ENCODE measurements around the gene DLG2.

DLG2 gene

GRCh38 chr11:83816572-83817187 lies 1810.5 kb downstream of the DLG2 start:
- H3K9ac ChIP-seq (ENCODE audit: low read depth in 1 of 2, low read length in 2 of 2), result no peak overlapping the region
- H3K4me1 ChIP-seq (ENCODE audit: control insufficient read depth in 2 of 2, insufficient read depth in 2 of 2, low read length in 2 of 2), result no peaks in the 10 kb centered on the region
- H3K36me3 ChIP-seq (ENCODE audit: control insufficient read depth in 2 of 2, insufficient read depth in 2 of 2, low read length in 2 of 2), result no peaks in the 10 kb centered on the region
- H3K27ac ChIP-seq (ENCODE audit: low read depth in 2 of 2, low read length in 2 of 2), result no peak overlapping the region
- H3K4me3 ChIP-seq (ENCODE audit: low read length in 2 of 2), result no peak overlapping the region
- H3K27me3 ChIP-seq (ENCODE audit: control insufficient read depth in 2 of 2, insufficient read depth in 2 of 2, low read length in 2 of 2), result peaks cover 0 to 3% of the 10 kb centered on the region in 2 donors
- no peaks in the 10 kb centered on the region for H3K9me3 ChIP-seq (ENCODE audit: control insufficient read depth in 2 of 2, low read length in 2 of 2)

GRCh38 chr11:83815736-83816135 lies 1811.4 kb downstream of the DLG2 start:
- H3K4me3 ChIP-seq (ENCODE audit: low read length in 2 of 2), result no peak overlapping the region
- H3K4me1 ChIP-seq (ENCODE audit: control insufficient read depth in 2 of 2, insufficient read depth in 2 of 2, low read length in 2 of 2), result no peaks in the 10 kb centered on the region
- H3K36me3 ChIP-seq (ENCODE audit: control insufficient read depth in 2 of 2, insufficient read depth in 2 of 2, low read length in 2 of 2), result no peaks in the 10 kb centered on the region
- no peak overlapping the region for H3K27ac ChIP-seq (ENCODE audit: low read depth in 2 of 2, low read length in 2 of 2)
- no peak overlapping the region for H3K9ac ChIP-seq (ENCODE audit: low read depth in 1 of 2, low read length in 2 of 2)
- H3K27me3 ChIP-seq (ENCODE audit: control insufficient read depth in 2 of 2, insufficient read depth in 2 of 2, low read length in 2 of 2), result peaks cover 0 to 4% of the 10 kb centered on the region in 2 donors
- no peaks in the 10 kb centered on the region for H3K9me3 ChIP-seq (ENCODE audit: control insufficient read depth in 2 of 2, low read length in 2 of 2)

DNA sequence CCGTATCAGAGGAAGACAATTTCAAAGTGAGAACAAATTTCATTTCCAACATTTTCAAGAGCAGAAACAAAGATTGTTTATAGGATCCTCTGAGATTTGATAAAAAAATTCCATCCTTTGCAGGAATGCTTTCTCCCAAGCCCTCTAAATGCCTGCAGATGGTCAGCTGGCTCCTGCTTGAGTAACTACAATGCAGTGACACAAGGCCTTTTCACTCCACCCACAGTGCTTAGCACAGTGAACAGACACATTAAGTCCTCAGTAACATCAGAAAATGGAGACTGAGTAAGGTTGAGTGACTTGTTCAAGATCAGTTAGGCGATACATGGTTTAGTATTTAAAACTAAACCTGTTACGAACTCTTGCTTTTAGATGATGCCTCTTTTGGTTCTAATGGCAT lies 1813.8 kb downstream of the DLG2 start:
- H3K36me3 ChIP-seq (ENCODE audit: control insufficient read depth in 2 of 2, insufficient read depth in 2 of 2, low read length in 2 of 2), result no peaks in the 10 kb centered on the region
- H3K4me3 ChIP-seq (ENCODE audit: low read length in 2 of 2), result no peak overlapping the region
- no peak overlapping the region for H3K9ac ChIP-seq (ENCODE audit: low read depth in 1 of 2, low read length in 2 of 2)
- no peak overlapping the region for H3K27ac ChIP-seq (ENCODE audit: low read depth in 2 of 2, low read length in 2 of 2)
- no peaks in the 10 kb centered on the region for H3K4me1 ChIP-seq (ENCODE audit: control insufficient read depth in 2 of 2, insufficient read depth in 2 of 2, low read length in 2 of 2)
- peaks cover 0 to 4% of the 10 kb centered on the region in 2 donors for H3K27me3 ChIP-seq (ENCODE audit: control insufficient read depth in 2 of 2, insufficient read depth in 2 of 2, low read length in 2 of 2)
- no peaks in the 10 kb centered on the region for H3K9me3 ChIP-seq (ENCODE audit: control insufficient read depth in 2 of 2, low read length in 2 of 2)

DNA sequence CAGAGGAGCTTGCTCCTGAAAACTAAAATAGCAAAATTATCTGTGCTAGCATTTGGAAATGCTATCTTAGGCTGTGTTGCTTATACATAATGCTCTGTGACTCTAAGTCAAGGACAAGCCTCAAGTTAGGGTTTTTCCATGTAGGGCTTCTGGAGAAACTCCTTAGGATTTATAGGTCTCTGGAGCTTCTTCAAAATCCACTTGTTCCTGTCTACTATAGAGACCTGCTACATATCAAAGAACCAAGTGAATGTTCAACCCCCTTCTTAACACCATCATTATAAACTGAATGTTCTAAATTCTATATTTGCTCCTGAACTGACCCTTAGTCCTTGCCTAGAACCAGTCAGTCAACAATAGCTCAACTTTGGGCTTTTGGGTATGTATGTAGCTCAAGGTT lies 1817.9 kb downstream of the DLG2 start:
- Histone ChIP-seq H3K9me3 (ENCODE audit: control insufficient read depth in 2 of 2, low read length in 2 of 2) (no peaks in the 10 kb centered on the region), H3K36me3 (ENCODE audit: control insufficient read depth in 2 of 2, insufficient read depth in 2 of 2, low read length in 2 of 2) (no peaks in the 10 kb centered on the region), H3K4me1 (ENCODE audit: control insufficient read depth in 2 of 2, insufficient read depth in 2 of 2, low read length in 2 of 2) (no peaks in the 10 kb centered on the region), H3K9ac (ENCODE audit: low read depth in 1 of 2, low read length in 2 of 2) (no peak overlapping the region), H3K27ac (ENCODE audit: low read depth in 2 of 2, low read length in 2 of 2) (no peak overlapping the region), H3K4me3 (ENCODE audit: low read length in 2 of 2) (no peak overlapping the region), H3K27me3 (ENCODE audit: control insufficient read depth in 2 of 2, insufficient read depth in 2 of 2, low read length in 2 of 2) (peaks cover 0 to 4% of the 10 kb centered on the region in 2 donors)

- no peaks in the 10 kb centered on the region for H3K36me3 ChIP-seq (ENCODE audit: control insufficient read depth in 2 of 2, insufficient read depth in 2 of 2, low read length in 2 of 2)
- H3K4me1 ChIP-seq (ENCODE audit: control insufficient read depth in 2 of 2, insufficient read depth in 2 of 2, low read length in 2 of 2), result no peaks in the 10 kb centered on the region
- no peak overlapping the region for H3K27ac ChIP-seq (ENCODE audit: low read depth in 2 of 2, low read length in 2 of 2)
- no peak overlapping the region for H3K4me3 ChIP-seq (ENCODE audit: low read length in 2 of 2)
- no peaks in the 10 kb centered on the region for H3K27me3 ChIP-seq (ENCODE audit: control insufficient read depth in 2 of 2, insufficient read depth in 2 of 2, low read length in 2 of 2)
- H3K9me3 ChIP-seq (ENCODE audit: control insufficient read depth in 2 of 2, low read length in 2 of 2), result no peaks in the 10 kb centered on the region
- H3K9ac ChIP-seq (ENCODE audit: low read depth in 1 of 2, low read length in 2 of 2), result no peak overlapping the region
Measured at GRCh38 chr11:83801799-83802198, 1825.3 kb downstream of the DLG2 start.

DNA sequence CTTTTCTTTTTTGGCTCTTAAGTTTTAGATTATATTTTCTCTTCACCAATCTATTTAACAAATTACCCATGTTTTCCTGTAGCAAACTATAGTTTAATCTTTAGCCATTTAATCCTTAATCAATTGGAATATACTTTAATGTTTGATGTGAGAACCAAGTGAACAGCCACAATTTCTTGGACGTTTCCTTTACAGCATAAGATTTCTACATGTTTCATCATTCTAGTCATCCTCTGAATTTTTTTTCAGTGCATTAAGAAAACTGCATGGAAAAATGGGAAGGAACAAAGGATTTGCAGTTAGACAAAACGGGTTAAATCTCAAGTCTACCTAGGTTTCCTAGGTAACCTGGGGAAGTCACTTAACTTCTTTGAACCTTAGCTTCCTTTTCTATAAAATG lies 1833.8 kb downstream of the DLG2 start:
- no peak overlapping the region for H3K9ac ChIP-seq (ENCODE audit: low read depth in 1 of 2, low read length in 2 of 2)
- H3K9me3 ChIP-seq (ENCODE audit: control insufficient read depth in 2 of 2, low read length in 2 of 2), result no peaks in the 10 kb centered on the region
- H3K27ac ChIP-seq (ENCODE audit: low read depth in 2 of 2, low read length in 2 of 2), result no peak overlapping the region
- H3K36me3 ChIP-seq (ENCODE audit: control insufficient read depth in 2 of 2, insufficient read depth in 2 of 2, low read length in 2 of 2), result no peaks in the 10 kb centered on the region
- H3K4me1 ChIP-seq (ENCODE audit: control insufficient read depth in 2 of 2, insufficient read depth in 2 of 2, low read length in 2 of 2), result no peaks in the 10 kb centered on the region
- H3K27me3 ChIP-seq (ENCODE audit: control insufficient read depth in 2 of 2, insufficient read depth in 2 of 2, low read length in 2 of 2), result no peaks in the 10 kb centered on the region
- H3K4me3 ChIP-seq (ENCODE audit: low read length in 2 of 2), result no peak overlapping the region

DNA sequence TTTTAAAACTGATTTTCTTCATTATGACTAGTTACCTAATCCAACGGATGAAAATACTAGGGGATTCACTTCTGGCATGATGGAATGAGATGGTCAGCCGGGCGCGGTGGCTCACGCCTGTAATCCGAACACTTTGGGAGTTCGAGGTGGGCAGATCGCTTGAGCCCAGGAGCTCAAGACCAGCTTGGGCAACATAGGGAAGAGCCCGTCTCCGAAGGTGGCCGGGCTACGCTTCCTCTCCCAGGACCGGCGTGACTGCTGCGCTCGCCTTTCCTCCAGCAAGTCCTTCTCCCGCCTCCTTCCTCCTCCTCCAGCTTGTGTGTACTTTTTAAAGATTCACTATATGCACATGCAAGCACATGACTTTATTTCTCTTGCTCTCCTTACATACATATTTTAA lies 1835.6 kb downstream of the DLG2 start:
- no peaks in the 10 kb centered on the region for H3K36me3 ChIP-seq (ENCODE audit: control insufficient read depth in 2 of 2, insufficient read depth in 2 of 2, low read length in 2 of 2)
- no peak overlapping the region for H3K4me3 ChIP-seq (ENCODE audit: low read length in 2 of 2)
- H3K9ac ChIP-seq (ENCODE audit: low read depth in 1 of 2, low read length in 2 of 2), result no peak overlapping the region
- no peaks in the 10 kb centered on the region for H3K9me3 ChIP-seq (ENCODE audit: control insufficient read depth in 2 of 2, low read length in 2 of 2)
- H3K27me3 ChIP-seq (ENCODE audit: control insufficient read depth in 2 of 2, insufficient read depth in 2 of 2, low read length in 2 of 2), result no peaks in the 10 kb centered on the region
- H3K4me1 ChIP-seq (ENCODE audit: control insufficient read depth in 2 of 2, insufficient read depth in 2 of 2, low read length in 2 of 2), result no peaks in the 10 kb centered on the region
- no peak overlapping the region for H3K27ac ChIP-seq (ENCODE audit: low read depth in 2 of 2, low read length in 2 of 2)

DNA sequence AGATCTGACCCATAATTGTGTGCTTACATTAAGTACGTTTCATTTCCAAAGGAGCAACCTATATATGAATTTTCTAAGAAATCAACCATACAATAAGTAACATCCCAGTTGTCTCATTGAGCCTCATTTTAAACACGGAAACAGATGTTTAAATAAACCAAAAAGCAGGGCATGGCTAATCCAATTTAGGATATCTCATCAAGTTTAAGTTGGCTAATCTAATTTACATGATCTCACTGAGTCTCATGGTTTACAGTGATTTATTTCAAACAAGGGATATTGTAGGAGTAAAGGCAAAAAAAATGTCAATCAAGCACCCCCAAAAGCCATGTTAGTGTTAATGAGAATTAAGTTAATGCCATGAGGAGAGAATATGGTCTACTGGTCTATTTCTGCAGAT lies 1841.2 kb downstream of the DLG2 start:
- Histone ChIP-seq H3K9me3 (ENCODE audit: control insufficient read depth in 2 of 2, low read length in 2 of 2) (no peaks in the 10 kb centered on the region), H3K27ac (ENCODE audit: low read depth in 2 of 2, low read length in 2 of 2) (no peak overlapping the region), H3K4me1 (ENCODE audit: control insufficient read depth in 2 of 2, insufficient read depth in 2 of 2, low read length in 2 of 2) (no peaks in the 10 kb centered on the region), H3K4me3 (ENCODE audit: low read length in 2 of 2) (no peak overlapping the region), H3K9ac (ENCODE audit: low read depth in 1 of 2, low read length in 2 of 2) (no peak overlapping the region), H3K27me3 (ENCODE audit: control insufficient read depth in 2 of 2, insufficient read depth in 2 of 2, low read length in 2 of 2) (no peaks in the 10 kb centered on the region), H3K36me3 (ENCODE audit: control insufficient read depth in 2 of 2, insufficient read depth in 2 of 2, low read length in 2 of 2) (no peaks in the 10 kb centered on the region)

DNA sequence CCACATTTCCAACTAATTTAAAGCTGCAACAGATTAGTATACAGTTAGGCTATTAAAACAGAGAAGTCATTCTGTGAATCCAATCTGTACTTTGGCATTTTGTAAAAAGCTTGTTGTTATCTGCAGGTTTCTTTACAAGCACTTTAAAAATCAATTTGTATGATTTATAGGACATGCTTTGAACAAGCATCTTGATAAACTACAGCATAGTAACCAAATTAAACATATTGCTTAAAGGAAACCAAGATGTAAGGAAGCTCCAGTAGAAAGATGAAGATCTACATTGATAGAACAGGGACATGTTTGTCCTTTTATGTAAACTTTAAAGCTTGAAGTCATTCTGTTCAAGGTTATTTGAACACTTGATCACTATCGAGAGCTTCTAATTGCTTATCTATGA lies 1842.7 kb downstream of the DLG2 start:
- no peak overlapping the region for H3K9ac ChIP-seq (ENCODE audit: low read depth in 1 of 2, low read length in 2 of 2)
- no peaks in the 10 kb centered on the region for H3K9me3 ChIP-seq (ENCODE audit: control insufficient read depth in 2 of 2, low read length in 2 of 2)
- H3K4me1 ChIP-seq (ENCODE audit: control insufficient read depth in 2 of 2, insufficient read depth in 2 of 2, low read length in 2 of 2), result no peaks in the 10 kb centered on the region
- no peak overlapping the region for H3K4me3 ChIP-seq (ENCODE audit: low read length in 2 of 2)
- H3K27ac ChIP-seq (ENCODE audit: low read depth in 2 of 2, low read length in 2 of 2), result no peak overlapping the region
- no peaks in the 10 kb centered on the region for H3K36me3 ChIP-seq (ENCODE audit: control insufficient read depth in 2 of 2, insufficient read depth in 2 of 2, low read length in 2 of 2)
- H3K27me3 ChIP-seq (ENCODE audit: control insufficient read depth in 2 of 2, insufficient read depth in 2 of 2, low read length in 2 of 2), result no peaks in the 10 kb centered on the region

DNA sequence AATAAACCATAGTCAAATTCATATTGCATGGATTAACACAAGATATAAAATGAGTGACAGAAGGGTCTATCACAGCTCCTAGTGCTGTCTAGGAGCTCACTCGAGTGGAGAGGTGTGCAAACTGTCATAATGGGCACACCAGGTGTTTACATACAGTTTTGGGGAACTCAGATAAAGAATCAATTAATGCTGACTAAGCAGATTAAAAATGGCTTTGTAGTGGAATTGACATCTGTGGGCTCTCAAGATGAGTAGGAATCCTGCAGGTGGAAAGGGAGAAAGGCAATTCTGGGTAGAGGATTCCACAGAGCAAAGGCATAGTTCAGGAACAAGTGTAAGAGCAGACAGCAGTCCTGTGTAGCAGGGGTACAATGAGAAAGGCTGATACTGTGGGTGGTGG lies 1844.8 kb downstream of the DLG2 start:
- Histone ChIP-seq H3K9me3 (ENCODE audit: control insufficient read depth in 2 of 2, low read length in 2 of 2) (no peaks in the 10 kb centered on the region), H3K36me3 (ENCODE audit: control insufficient read depth in 2 of 2, insufficient read depth in 2 of 2, low read length in 2 of 2) (no peaks in the 10 kb centered on the region), H3K9ac (ENCODE audit: low read depth in 1 of 2, low read length in 2 of 2) (no peak overlapping the region), H3K27ac (ENCODE audit: low read depth in 2 of 2, low read length in 2 of 2) (no peak overlapping the region), H3K4me1 (ENCODE audit: control insufficient read depth in 2 of 2, insufficient read depth in 2 of 2, low read length in 2 of 2) (no peaks in the 10 kb centered on the region), H3K27me3 (ENCODE audit: control insufficient read depth in 2 of 2, insufficient read depth in 2 of 2, low read length in 2 of 2) (no peaks in the 10 kb centered on the region), H3K4me3 (ENCODE audit: low read length in 2 of 2) (no peak overlapping the region)

DNA sequence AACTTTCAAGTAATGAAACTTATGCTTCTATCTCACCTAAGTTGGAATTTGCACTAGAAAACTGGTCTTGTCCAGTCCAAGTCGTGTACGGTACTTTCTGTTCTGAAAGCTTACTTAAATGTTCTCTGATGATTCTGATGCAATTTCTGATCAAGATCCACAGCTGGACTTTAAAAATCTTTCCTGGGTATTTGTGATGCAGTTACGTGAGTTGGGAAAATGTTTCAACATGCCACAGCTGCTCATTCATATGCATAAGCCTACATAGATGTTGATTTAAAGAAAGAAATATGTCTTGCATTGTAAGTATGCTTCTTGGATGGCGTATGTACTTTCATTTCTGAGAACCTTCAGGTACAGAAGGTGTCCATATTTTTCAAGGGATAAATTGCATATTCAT lies 1847.3 kb downstream of the DLG2 start:
- Histone ChIP-seq H3K9ac (ENCODE audit: low read depth in 1 of 2, low read length in 2 of 2) (no peak overlapping the region), H3K36me3 (ENCODE audit: control insufficient read depth in 2 of 2, insufficient read depth in 2 of 2, low read length in 2 of 2) (no peaks in the 10 kb centered on the region), H3K4me3 (ENCODE audit: low read length in 2 of 2) (no peak overlapping the region), H3K27me3 (ENCODE audit: control insufficient read depth in 2 of 2, insufficient read depth in 2 of 2, low read length in 2 of 2) (no peaks in the 10 kb centered on the region), H3K27ac (ENCODE audit: low read depth in 2 of 2, low read length in 2 of 2) (no peak overlapping the region), H3K9me3 (ENCODE audit: control insufficient read depth in 2 of 2, low read length in 2 of 2) (no peaks in the 10 kb centered on the region), H3K4me1 (ENCODE audit: control insufficient read depth in 2 of 2, insufficient read depth in 2 of 2, low read length in 2 of 2) (no peaks in the 10 kb centered on the region)

Measured in mucosa of rectum (tissue), 2 donors.